ENCODE results near the gene GPR52. TPM values are rescaled to one million over a fixed set of nuclear protein-coding genes. Genes with fewer than 3 reads are reported as not detected.
"Not testable (repeated sequence)": the region's sequence is repeated elsewhere in the genome, so short reads cannot be mapped to it uniquely, and the experiment has no call there.

GPR52 gene
- total RNA-seq, 1 donor from 2014 or later = 0.94 TPM

GRCh38 chr1:174406421-174406820 lies 41.3 kb upstream of the GPR52 start:
- no peak for TF ChIP-seq CTCF (conservative IDR thresholded peaks at IDR 0.05)
- H3K27me3 Mint-ChIP-seq = no peaks in the 10 kb centered on the region
- H3K4me1 Mint-ChIP-seq (ENCODE audit: unreplicated experiment) = no peaks in the 10 kb centered on the region
- no peak overlapping the region for H3K27ac Mint-ChIP-seq
- no peaks in the 10 kb centered on the region for H3K36me3 Mint-ChIP-seq
- no peaks in the 10 kb centered on the region for H3K9me3 Mint-ChIP-seq
- no peak overlapping the region for H3K4me3 Mint-ChIP-seq
- DNase-seq (ENCODE audit: extremely low spot score, unreplicated experiment) = no peak

- Mint-ChIP-seq H3K4me1 (ENCODE audit: unreplicated experiment) (no peaks in the 10 kb centered on the region), H3K36me3 (no peaks in the 10 kb centered on the region), H3K9me3 (no peaks in the 10 kb centered on the region), H3K27me3 (no peaks in the 10 kb centered on the region), H3K4me3 (no peak overlapping the region), H3K27ac (no peak overlapping the region)
- TF ChIP-seq CTCF (conservative IDR thresholded peaks at IDR 0.05) = no peak
- no peak for DNase-seq (ENCODE audit: extremely low spot score, unreplicated experiment)
Observed at GRCh38 chr1:174407665-174408064, 40.1 kb upstream of the GPR52 start.

GRCh38 chr1:174408146-174408545 lies 39.6 kb upstream of the GPR52 start:
- Mint-ChIP-seq H3K4me3 (no peak overlapping the region), H3K4me1 (ENCODE audit: unreplicated experiment) (no peaks in the 10 kb centered on the region), H3K9me3 (no peaks in the 10 kb centered on the region), H3K36me3 (no peaks in the 10 kb centered on the region), H3K27me3 (no peaks in the 10 kb centered on the region), H3K27ac (no peak overlapping the region)
- no peak for TF ChIP-seq CTCF (conservative IDR thresholded peaks at IDR 0.05)
- no peak for DNase-seq (ENCODE audit: extremely low spot score, unreplicated experiment)

GRCh38 chr1:174409801-174410200 lies 38.0 kb upstream of the GPR52 start:
- not testable (repeated sequence) for H3K9me3 Mint-ChIP-seq; H3K36me3 Mint-ChIP-seq; H3K27me3 Mint-ChIP-seq; H3K4me1 Mint-ChIP-seq (ENCODE audit: unreplicated experiment); H3K27ac Mint-ChIP-seq; DNase-seq (ENCODE audit: extremely low spot score, unreplicated experiment); H3K4me3 Mint-ChIP-seq

GRCh38 chr1:174413632-174414031 lies 34.1 kb upstream of the GPR52 start:
- H3K27me3 Mint-ChIP-seq = no peaks in the 10 kb centered on the region
- no peaks in the 10 kb centered on the region for H3K36me3 Mint-ChIP-seq
- H3K9me3 Mint-ChIP-seq = no peaks in the 10 kb centered on the region
- no peak for TF ChIP-seq CTCF (conservative IDR thresholded peaks at IDR 0.05)
- no peak overlapping the region for H3K27ac Mint-ChIP-seq
- DNase-seq (ENCODE audit: extremely low spot score, unreplicated experiment) = no peak
- H3K4me1 Mint-ChIP-seq (ENCODE audit: unreplicated experiment) = no peaks in the 10 kb centered on the region
- H3K4me3 Mint-ChIP-seq = no peak overlapping the region

- H3K9me3 Mint-ChIP-seq = no peaks in the 10 kb centered on the region
- H3K36me3 Mint-ChIP-seq = no peaks in the 10 kb centered on the region
- no peak overlapping the region for H3K4me3 Mint-ChIP-seq
- no peak for TF ChIP-seq CTCF (conservative IDR thresholded peaks at IDR 0.05)
- no peaks in the 10 kb centered on the region for H3K27me3 Mint-ChIP-seq
- no peak overlapping the region for H3K27ac Mint-ChIP-seq
- no peak for DNase-seq (ENCODE audit: extremely low spot score, unreplicated experiment)
- H3K4me1 Mint-ChIP-seq (ENCODE audit: unreplicated experiment) = no peaks in the 10 kb centered on the region
Observed at GRCh38 chr1:174414203-174414602, 33.6 kb upstream of the GPR52 start.
